OCI-LY1 (cell line): ENCODE data around the gene FAU.

Experiments
- EZH2 ChIP-seq: fragments of 200-600 bp; sonication (generic), shearing (Covaris generic); IDR thresholded peaks from 2 replicates; pipeline ENCODE4 v1.8.0; 2017; ENCODE audit warnings: borderline replicate concordance, mixed run types, mild to moderate bottlenecking, antibody characterized with exemption, low read length, moderate library complexity, mixed read lengths
- TF ChIP-seq, protein P1 (sequence below): fragments of 200-600 bp; sonication (generic), shearing (Covaris generic); IDR thresholded peaks from 2 replicates; pipeline ENCODE4 v1.5.1; 2017; ENCODE audit warnings: mild to moderate bottlenecking, antibody characterized with exemption, low read length, moderate library complexity, mixed read lengths

DNA sequence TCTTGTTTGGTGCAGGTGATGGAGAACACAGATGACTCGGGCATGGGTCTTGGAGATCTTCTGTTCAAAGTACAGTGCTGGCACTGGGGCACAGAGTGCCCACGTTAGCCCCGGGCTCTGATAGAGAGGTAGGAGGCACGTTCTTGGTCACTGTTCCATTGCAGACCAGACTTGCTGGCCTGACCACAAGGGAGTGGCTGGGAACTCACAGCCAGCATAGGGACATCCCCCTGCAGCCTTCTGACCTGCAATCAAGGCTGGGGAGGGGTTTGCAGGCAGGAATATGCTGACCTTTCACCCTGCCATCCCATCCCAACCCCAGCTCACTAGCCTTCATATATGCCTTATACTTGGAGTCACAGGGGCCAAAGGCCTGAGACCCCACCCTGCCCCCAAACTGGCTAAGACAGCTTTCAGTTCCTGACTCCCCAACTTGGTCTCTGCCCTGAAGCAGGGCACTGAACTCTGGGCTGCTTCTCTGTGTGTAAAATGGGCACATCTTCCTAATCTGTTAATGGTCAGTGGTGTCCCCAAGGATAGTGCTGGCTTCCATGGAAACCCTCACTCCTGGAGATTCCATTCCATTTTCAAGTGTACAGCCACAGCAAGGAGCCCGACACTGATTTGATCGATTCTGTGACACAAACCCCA is 4.8 kb upstream of the FAU start:
- TF ChIP-seq EZH2: no peak
- TF ChIP-seq, protein P1, sequence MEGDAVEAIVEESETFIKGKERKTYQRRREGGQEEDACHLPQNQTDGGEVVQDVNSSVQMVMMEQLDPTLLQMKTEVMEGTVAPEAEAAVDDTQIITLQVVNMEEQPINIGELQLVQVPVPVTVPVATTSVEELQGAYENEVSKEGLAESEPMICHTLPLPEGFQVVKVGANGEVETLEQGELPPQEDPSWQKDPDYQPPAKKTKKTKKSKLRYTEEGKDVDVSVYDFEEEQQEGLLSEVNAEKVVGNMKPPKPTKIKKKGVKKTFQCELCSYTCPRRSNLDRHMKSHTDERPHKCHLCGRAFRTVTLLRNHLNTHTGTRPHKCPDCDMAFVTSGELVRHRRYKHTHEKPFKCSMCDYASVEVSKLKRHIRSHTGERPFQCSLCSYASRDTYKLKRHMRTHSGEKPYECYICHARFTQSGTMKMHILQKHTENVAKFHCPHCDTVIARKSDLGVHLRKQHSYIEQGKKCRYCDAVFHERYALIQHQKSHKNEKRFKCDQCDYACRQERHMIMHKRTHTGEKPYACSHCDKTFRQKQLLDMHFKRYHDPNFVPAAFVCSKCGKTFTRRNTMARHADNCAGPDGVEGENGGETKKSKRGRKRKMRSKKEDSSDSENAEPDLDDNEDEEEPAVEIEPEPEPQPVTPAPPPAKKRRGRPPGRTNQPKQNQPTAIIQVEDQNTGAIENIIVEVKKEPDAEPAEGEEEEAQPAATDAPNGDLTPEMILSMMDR: no peak
